ENCODE results near the gene CALD1. TPM values are rescaled to one million over a fixed set of nuclear protein-coding genes. Genes with fewer than 3 reads are reported as not detected.
A peak's percentile ranks its signal among the peaks of the same experiment; 100 is the strongest.

The CALD1 gene
- polyA plus RNA-seq, 1 donor from 2014 or later = 8.0 TPM

DNA sequence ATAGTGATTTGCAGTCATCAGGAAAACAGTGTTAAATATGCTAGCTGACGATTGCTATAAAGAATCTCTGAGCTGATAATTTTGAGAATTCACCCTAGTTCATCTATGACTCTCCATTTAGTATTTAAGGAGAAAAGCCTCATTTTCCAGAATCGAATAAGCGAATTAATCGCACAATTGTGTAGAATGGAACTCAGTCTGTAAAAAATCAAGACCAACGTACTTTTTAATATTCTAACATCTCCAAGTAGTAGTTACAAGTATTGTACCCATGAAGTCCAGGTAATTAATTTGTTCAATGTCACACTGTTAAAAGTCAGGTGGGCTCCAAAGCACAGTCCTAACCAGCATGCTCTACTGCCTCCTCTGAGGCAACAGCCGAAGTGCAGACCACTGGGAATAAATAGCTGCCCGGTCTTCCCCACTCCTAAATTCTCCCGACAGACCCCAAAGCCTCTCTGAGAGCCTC lies 206.5 kb downstream of the CALD1 start:
- no peaks in the 10 kb centered on the region for H3K27me3 ChIP-seq (ENCODE audit: insufficient read depth, low read depth, low read length)
- H3K9me2 ChIP-seq (ENCODE audit: insufficient read depth, low read length) = no peaks in the 10 kb centered on the region
- no peaks in the 10 kb centered on the region for H3K9me3 ChIP-seq (ENCODE audit: low read length)
- H3F3A ChIP-seq (ENCODE audit: insufficient read depth, low read length, poor library complexity, severe bottlenecking) = no peaks in the 10 kb centered on the region
- H3K36me3 ChIP-seq (ENCODE audit: insufficient read depth, low read length) = no peaks in the 10 kb centered on the region
- H4K20me1 ChIP-seq (ENCODE audit: insufficient read depth) = no peaks in the 10 kb centered on the region
- H3K27ac ChIP-seq (ENCODE audit: low read length) = peak overlapping the region; percentile 80
- TF ChIP-seq EP300 (conservative IDR thresholded peaks at IDR 0.05; ENCODE audit: poor library complexity, severe bottlenecking) = peak; percentile 6
- TF ChIP-seq TAF1 (IDR thresholded peaks at IDR 0.05; ENCODE audit: low read depth) = no peak
- no peak for TF ChIP-seq RAD21 (conservative IDR thresholded peaks at IDR 0.05)
- TF ChIP-seq MXI1 (conservative IDR thresholded peaks at IDR 0.05; ENCODE audit: poor library complexity, severe bottlenecking) = no peak
- peak overlapping the region; percentile 23 for H3K4me2 ChIP-seq (ENCODE audit: low read length)
- H3K9ac ChIP-seq (ENCODE audit: low read length) = peak overlapping the region; percentile 79
- H3K4me3 ChIP-seq (ENCODE audit: low read length) = peak overlapping the region; percentile 91
- peak overlapping the region; percentile 75 for H2AFZ ChIP-seq (ENCODE audit: low read depth, low read length)
- H3K79me2 ChIP-seq (replicated peaks; ENCODE audit: insufficient read depth, low read length) = peaks cover 17% of the 10 kb centered on the region

DNA sequence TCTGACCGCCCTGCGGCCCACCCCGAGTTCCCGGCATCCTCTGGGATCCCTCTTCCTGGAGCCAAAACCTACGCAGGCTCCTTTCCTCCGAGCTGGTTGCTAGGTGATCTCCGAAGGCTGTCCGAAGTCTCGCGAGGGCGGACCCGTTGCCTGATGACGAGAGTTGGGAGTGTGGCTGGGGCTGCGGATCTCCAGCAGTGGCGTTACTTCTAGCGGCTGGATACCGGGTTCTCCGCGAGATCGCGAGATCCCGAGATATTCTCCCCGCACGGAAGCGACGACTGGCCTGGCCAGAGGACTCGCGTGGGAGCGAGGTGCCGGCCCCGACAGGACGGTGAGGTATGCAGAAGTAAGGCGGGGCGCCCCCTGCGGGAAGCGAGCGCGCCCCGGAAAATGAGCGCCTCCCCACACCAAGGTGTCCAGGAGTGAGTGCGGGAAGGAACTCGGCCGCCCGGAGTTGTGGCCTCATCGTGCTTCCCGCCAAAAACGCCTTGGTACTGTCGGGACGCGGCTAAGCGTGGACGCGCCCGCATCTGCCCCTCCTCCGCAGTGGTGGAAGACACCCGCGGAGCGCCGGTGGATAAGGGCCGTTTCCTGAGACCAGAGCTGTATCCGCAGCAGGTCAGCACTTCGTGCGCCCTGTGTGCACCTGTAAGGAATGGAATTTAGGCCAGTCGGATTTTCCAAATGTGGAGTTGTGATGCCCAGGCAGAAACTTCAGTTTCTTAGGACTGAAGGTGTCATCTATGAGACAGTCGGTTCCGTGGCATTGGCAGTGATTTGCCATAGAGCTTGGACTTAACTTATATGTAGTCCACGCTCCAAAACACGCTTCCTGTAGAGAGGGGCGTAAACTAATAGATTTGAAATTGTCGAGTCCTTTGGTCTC lies 207.2 kb downstream of the CALD1 start, which contains the start of gene AGBL3:
AGBL3 (plus strand) TSS at position 146 of the 889 bp plus-strand sequence. CDS start 1,426 bp downstream, outside the sequence.
- Histone ChIP-seq H3K27ac (ENCODE audit: low read length) (peak within 1 kb of the TSS; percentile 80), H2AFZ (ENCODE audit: low read depth, low read length) (peak within 1 kb of the TSS; percentile 75), H4K20me1 (ENCODE audit: insufficient read depth) (no peaks in the 10 kb centered on the region), H3K4me2 (ENCODE audit: low read length) (peak within 1 kb of the TSS; percentile 96), H3K79me2 (replicated peaks; ENCODE audit: insufficient read depth, low read length) (peaks cover 17% of the 10 kb centered on the region), H3K9me2 (ENCODE audit: insufficient read depth, low read length) (no peaks in the 10 kb centered on the region), H3K4me3 (ENCODE audit: low read length) (peak within 1 kb of the TSS; percentile 91), H3K36me3 (ENCODE audit: insufficient read depth, low read length) (no peaks in the 10 kb centered on the region), H3K9ac (ENCODE audit: low read length) (peak within 1 kb of the TSS; percentile 79), H3K9me3 (ENCODE audit: low read length) (no peaks in the 10 kb centered on the region), H3K27me3 (ENCODE audit: insufficient read depth, low read depth, low read length) (no peaks in the 10 kb centered on the region), H3F3A (ENCODE audit: insufficient read depth, low read length, poor library complexity, severe bottlenecking) (no peaks in the 10 kb centered on the region)
- peak; percentile 84 for TF ChIP-seq SMC3 (conservative IDR thresholded peaks at IDR 0.05; ENCODE audit: poor library complexity)
- peak; percentile 66 for TF ChIP-seq MXI1 (conservative IDR thresholded peaks at IDR 0.05; ENCODE audit: poor library complexity, severe bottlenecking)
- TF ChIP-seq TAF1 (IDR thresholded peaks at IDR 0.05; ENCODE audit: low read depth) = peak; percentile 79
- no peak for TF ChIP-seq EZH2 (IDR thresholded peaks at IDR 0.05; ENCODE audit: borderline replicate concordance, insufficient read depth, low read length, poor library complexity, severe bottlenecking)
- TF ChIP-seq RAD21 (conservative IDR thresholded peaks at IDR 0.05) = peak; percentile 69
- no peak for TF ChIP-seq EP300 (conservative IDR thresholded peaks at IDR 0.05; ENCODE audit: poor library complexity, severe bottlenecking)
- TF ChIP-seq CTCF (IDR thresholded peaks at IDR 0.05; ENCODE audit: poor library complexity, severe bottlenecking) = peak; percentile 88
- TF ChIP-seq, protein P1, sequence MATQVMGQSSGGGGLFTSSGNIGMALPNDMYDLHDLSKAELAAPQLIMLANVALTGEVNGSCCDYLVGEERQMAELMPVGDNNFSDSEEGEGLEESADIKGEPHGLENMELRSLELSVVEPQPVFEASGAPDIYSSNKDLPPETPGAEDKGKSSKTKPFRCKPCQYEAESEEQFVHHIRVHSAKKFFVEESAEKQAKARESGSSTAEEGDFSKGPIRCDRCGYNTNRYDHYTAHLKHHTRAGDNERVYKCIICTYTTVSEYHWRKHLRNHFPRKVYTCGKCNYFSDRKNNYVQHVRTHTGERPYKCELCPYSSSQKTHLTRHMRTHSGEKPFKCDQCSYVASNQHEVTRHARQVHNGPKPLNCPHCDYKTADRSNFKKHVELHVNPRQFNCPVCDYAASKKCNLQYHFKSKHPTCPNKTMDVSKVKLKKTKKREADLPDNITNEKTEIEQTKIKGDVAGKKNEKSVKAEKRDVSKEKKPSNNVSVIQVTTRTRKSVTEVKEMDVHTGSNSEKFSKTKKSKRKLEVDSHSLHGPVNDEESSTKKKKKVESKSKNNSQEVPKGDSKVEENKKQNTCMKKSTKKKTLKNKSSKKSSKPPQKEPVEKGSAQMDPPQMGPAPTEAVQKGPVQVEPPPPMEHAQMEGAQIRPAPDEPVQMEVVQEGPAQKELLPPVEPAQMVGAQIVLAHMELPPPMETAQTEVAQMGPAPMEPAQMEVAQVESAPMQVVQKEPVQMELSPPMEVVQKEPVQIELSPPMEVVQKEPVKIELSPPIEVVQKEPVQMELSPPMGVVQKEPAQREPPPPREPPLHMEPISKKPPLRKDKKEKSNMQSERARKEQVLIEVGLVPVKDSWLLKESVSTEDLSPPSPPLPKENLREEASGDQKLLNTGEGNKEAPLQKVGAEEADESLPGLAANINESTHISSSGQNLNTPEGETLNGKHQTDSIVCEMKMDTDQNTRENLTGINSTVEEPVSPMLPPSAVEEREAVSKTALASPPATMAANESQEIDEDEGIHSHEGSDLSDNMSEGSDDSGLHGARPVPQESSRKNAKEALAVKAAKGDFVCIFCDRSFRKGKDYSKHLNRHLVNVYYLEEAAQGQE (IDR thresholded peaks at IDR 0.05; ENCODE audit: borderline replicate concordance) = peak; percentile 45
- peak; percentile 71 for TF ChIP-seq POLR2AphosphoS5 (IDR thresholded peaks at IDR 0.05)
